ENCODE results near the gene TYRP1.

DNA sequence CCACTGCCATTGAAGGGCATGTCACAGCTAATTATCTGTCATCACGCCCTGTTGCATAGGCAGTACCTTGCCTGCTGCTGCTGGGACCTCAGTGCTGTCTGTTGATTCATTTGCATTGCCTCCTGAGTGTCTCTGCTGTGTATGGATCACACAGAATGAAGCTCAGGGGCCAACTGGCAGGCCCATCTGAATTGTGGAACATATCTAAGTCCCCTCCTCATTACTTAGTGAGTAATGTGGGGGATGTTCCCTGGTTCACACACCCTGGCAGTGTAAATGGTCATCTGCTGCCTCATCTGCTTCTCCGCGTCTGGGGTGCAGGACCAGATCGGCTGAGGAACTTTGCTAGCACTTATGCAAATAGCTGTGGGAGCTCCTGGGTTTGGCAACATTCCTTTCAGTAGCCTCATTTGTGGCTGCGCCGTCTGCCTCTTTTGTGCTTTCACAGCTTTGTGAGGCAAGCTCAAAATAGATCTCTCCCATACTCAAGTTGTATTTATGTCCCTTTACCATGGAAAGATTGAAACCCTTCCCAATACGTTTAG, 25.4 kb downstream of the TYRP1 start:
- TF ChIP-seq POLR2AphosphoS5 (IDR thresholded peaks at IDR 0.05; ENCODE audit: low read depth, low read length) (no peak), TAF1 (IDR thresholded peaks at IDR 0.05; ENCODE audit: borderline replicate concordance, low read depth, low read length) (no peak), POLR2A (IDR thresholded peaks at IDR 0.05; ENCODE audit: low read depth, low read length) (no peak)
